ENCODE data around the gene XRCC1. TPM values are rescaled to one million over a fixed set of nuclear protein-coding genes. Genes with fewer than 3 reads are reported as not detected.
A peak's percentile ranks its signal among the peaks of the same experiment; 100 is the strongest.

Gene XRCC1
- total RNA-seq, 1 experiment from 2014 or later = 38.0 TPM

GRCh38 chr19:43555185-43555770, 20.0 kb downstream of the XRCC1 start:
- H3K36me3 Mint-ChIP-seq (ENCODE audit: insufficient read depth in 1 of 3, low read depth in 3 of 3) = peaks cover 13 to 52% (median 49%) of the 10 kb centered on the region in 3 experiments; a peak in 6 of 7 replicates
- no peak overlapping the region for H4K91ac ChIP-seq (ENCODE audit: insufficient read length, low read depth, low read length)
- no peaks in the 10 kb centered on the region for H3K9me3 ChIP-seq (ENCODE audit: control insufficient read depth, low read depth, low read length)
- H4K8ac ChIP-seq (replicated peaks; ENCODE audit: insufficient read length, low read depth, low read length) = no peak overlapping the region
- no peak overlapping the region for H4K5ac ChIP-seq (ENCODE audit: insufficient read length, low read depth, low read length)
- no peak overlapping the region for H3T11ph ChIP-seq (ENCODE audit: low read length)
- H2AFZ ChIP-seq (ENCODE audit: low read length) = no peak overlapping the region
- no peak overlapping the region for H3K27ac ChIP-seq (ENCODE audit: insufficient read length, low read depth, low read length)
- H3K4me3 Mint-ChIP-seq = no peak overlapping the region
- H2BK12ac ChIP-seq (ENCODE audit: insufficient read length, low read depth, low read length) = no peak overlapping the region
- H3K23ac ChIP-seq (ENCODE audit: insufficient read length, low read depth, low read length) = no peak overlapping the region
- WGBS (ENCODE audit: extremely low coverage, insufficient read length, low lambda C conversion rate) = no CpG with 5 or more reads among the region's 8 CpGs
- no peak overlapping the region for H2BK20ac ChIP-seq (ENCODE audit: low read depth, low read length, poor library complexity, severe bottlenecking)
- no peaks in the 10 kb centered on the region for H3K4me1 ChIP-seq (ENCODE audit: insufficient read depth, low read length)
- 0 out of 5 replicates have a peak, but pooled peaks cover 0 to 2% of the 10 kb centered on the region in 2 experiments for H3K9me3 Mint-ChIP-seq
- no peak overlapping the region for H3K18ac ChIP-seq (ENCODE audit: insufficient read length, low read depth, low read length)
- H4K20me1 ChIP-seq (ENCODE audit: control insufficient read depth, insufficient read depth, insufficient read length) = no peaks in the 10 kb centered on the region
- H3K27me3 Mint-ChIP-seq (ENCODE audit: low read depth) = no peaks in the 10 kb centered on the region
- TF ChIP-seq CTCF (conservative IDR thresholded peaks at IDR 0.05) = peak; percentile 87
- H3K4ac ChIP-seq (ENCODE audit: low read depth, low read length) = no peak overlapping the region
- no peak overlapping the region for H2AK5ac ChIP-seq (ENCODE audit: insufficient read length, low read length)
- peak; percentile 87 for DNase-seq
- no peaks in the 10 kb centered on the region for H3K79me1 ChIP-seq (ENCODE audit: insufficient read depth, low read depth, low read length, poor library complexity, severe bottlenecking)
- H3K23me2 ChIP-seq (ENCODE audit: insufficient read length, low read depth, low read length, poor library complexity, severe bottlenecking) = no peaks in the 10 kb centered on the region
- no peaks in the 10 kb centered on the region for H3K27me3 ChIP-seq (ENCODE audit: insufficient read depth, low read length)
- no peaks in the 10 kb centered on the region for H3K79me2 ChIP-seq (ENCODE audit: insufficient read depth, low read length)
- H3K14ac ChIP-seq (ENCODE audit: insufficient read depth, low read length) = no peak overlapping the region
- H3K27ac Mint-ChIP-seq = peak overlapping the region; percentile 55 to 85 (median 56); a peak in 5 of 7 replicates
- H2BK15ac ChIP-seq (ENCODE audit: low read depth, low read length) = no peak overlapping the region
- peaks cover 7 to 11% of the 10 kb centered on the region in 2 experiments for H3K4me1 Mint-ChIP-seq
- H3K56ac ChIP-seq (ENCODE audit: insufficient read length, low read depth, low read length) = no peak overlapping the region
- H2BK5ac ChIP-seq (ENCODE audit: insufficient read length, low read length) = no peak overlapping the region
- H2BK120ac ChIP-seq (ENCODE audit: low read depth, low read length, poor library complexity, severe bottlenecking) = no peak overlapping the region
- no peak overlapping the region for H3K9ac ChIP-seq (ENCODE audit: extremely low read depth, insufficient read length, low read length)
- H3K4me2 ChIP-seq (ENCODE audit: insufficient read depth, insufficient read length, low read length) = no peak overlapping the region

Data from H9 (cell line).